ENCODE data around the gene ZNF827.

GRCh38 chr4:145878501-145879435 is 59.9 kb downstream of the ZNF827 start:
- TF ChIP-seq, protein P1, sequence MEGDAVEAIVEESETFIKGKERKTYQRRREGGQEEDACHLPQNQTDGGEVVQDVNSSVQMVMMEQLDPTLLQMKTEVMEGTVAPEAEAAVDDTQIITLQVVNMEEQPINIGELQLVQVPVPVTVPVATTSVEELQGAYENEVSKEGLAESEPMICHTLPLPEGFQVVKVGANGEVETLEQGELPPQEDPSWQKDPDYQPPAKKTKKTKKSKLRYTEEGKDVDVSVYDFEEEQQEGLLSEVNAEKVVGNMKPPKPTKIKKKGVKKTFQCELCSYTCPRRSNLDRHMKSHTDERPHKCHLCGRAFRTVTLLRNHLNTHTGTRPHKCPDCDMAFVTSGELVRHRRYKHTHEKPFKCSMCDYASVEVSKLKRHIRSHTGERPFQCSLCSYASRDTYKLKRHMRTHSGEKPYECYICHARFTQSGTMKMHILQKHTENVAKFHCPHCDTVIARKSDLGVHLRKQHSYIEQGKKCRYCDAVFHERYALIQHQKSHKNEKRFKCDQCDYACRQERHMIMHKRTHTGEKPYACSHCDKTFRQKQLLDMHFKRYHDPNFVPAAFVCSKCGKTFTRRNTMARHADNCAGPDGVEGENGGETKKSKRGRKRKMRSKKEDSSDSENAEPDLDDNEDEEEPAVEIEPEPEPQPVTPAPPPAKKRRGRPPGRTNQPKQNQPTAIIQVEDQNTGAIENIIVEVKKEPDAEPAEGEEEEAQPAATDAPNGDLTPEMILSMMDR (IDR thresholded peaks at IDR 0.05; ENCODE audit: low read depth, low read length, poor library complexity, severe bottlenecking) = no peak
- TF ChIP-seq EZH2phosphoT487 (IDR thresholded peaks at IDR 0.05; ENCODE audit: borderline replicate concordance, low read length) = no peak
